Measurements from ENCODE around the gene CCDC27. TPM values are rescaled to one million over a fixed set of nuclear protein-coding genes. Genes with fewer than 3 reads are reported as not detected.

The CCDC27 gene
- total RNA-seq, 1 experiment from 2014 or later, result not detected

DNA sequence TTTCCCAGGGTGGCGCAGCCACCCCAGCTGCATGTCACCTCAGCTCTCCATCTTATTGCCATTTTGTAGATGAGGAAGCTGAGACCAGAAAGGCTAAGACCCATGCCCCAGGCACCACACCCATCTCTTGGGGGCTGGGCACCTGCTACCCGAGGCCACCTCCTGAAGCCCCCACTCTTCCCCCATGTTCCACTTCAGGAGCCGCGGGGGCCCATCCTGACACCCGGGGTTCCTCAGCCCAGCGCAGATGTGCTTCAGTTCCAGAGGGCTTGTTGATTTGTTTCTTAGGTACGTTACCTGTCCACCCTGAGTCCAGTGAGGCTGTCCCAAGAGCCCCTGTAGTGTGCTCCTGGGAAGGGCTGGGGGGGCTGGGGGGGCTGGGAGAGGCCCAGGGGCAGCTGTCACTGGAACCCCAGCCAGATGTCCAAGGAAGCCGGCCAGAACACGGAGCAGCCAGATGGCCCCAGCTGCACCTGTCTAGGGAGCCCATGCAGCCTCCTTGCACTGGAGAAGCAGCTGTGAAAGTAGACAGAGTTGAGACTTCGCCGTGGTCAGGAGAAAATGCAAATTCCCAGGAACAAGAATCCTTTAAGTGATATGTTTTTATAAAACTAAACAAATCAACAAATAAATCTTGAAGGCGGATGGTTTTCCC is 17.1 kb upstream of the CCDC27 start:
- Histone ChIP-seq H3K79me2 (ENCODE audit: low read length) (no peaks in the 10 kb centered on the region), H2AFZ (ENCODE audit: low read length) (no peak overlapping the region), H3K4me2 (ENCODE audit: low read length) (no peak overlapping the region), H3K9ac (ENCODE audit: low read length) (no peak overlapping the region), H3K27me3 (ENCODE audit: low read length) (no peaks in the 10 kb centered on the region), H3K27ac (ENCODE audit: low read length) (no peak overlapping the region), H3K36me3 (ENCODE audit: low read depth, low read length) (peaks cover 28% of the 10 kb centered on the region), H4K20me1 (ENCODE audit: low read length) (no peaks in the 10 kb centered on the region), H3K4me1 (ENCODE audit: insufficient read depth, low read length) (no peaks in the 10 kb centered on the region), H3K9me2 (replicated peaks; ENCODE audit: low read length) (no peaks in the 10 kb centered on the region), H3K4me3 (ENCODE audit: low read length) (no peak overlapping the region), H3F3A (ENCODE audit: low read length, unreplicated experiment) (no peaks in the 10 kb centered on the region), H3K9me3 (ENCODE audit: low read length) (no peaks in the 10 kb centered on the region)
- ATAC-seq (no peak), DNase-seq (no peak)
- CTCF ChIA-PET, result no interaction called here
- no peak for TF ChIP-seq EZH2phosphoT487 (IDR thresholded peaks at IDR 0.05; ENCODE audit: borderline replicate concordance, low read length)
- TF ChIP-seq EZH2 (IDR thresholded peaks at IDR 0.05; ENCODE audit: low read length, unreplicated experiment), result no peak
- TF ChIP-seq, protein P1, sequence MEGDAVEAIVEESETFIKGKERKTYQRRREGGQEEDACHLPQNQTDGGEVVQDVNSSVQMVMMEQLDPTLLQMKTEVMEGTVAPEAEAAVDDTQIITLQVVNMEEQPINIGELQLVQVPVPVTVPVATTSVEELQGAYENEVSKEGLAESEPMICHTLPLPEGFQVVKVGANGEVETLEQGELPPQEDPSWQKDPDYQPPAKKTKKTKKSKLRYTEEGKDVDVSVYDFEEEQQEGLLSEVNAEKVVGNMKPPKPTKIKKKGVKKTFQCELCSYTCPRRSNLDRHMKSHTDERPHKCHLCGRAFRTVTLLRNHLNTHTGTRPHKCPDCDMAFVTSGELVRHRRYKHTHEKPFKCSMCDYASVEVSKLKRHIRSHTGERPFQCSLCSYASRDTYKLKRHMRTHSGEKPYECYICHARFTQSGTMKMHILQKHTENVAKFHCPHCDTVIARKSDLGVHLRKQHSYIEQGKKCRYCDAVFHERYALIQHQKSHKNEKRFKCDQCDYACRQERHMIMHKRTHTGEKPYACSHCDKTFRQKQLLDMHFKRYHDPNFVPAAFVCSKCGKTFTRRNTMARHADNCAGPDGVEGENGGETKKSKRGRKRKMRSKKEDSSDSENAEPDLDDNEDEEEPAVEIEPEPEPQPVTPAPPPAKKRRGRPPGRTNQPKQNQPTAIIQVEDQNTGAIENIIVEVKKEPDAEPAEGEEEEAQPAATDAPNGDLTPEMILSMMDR (conservative IDR thresholded peaks at IDR 0.05; ENCODE audit: low read depth, low read length), result no peak
- BruUV-seq (replicated peaks), result no TSS peak
- intact Hi-C loops (cut with micrococcal nuclease), result no loop called here
- POLR2A ChIA-PET (ENCODE audit: unreplicated experiment), result no interaction called here

DNA sequence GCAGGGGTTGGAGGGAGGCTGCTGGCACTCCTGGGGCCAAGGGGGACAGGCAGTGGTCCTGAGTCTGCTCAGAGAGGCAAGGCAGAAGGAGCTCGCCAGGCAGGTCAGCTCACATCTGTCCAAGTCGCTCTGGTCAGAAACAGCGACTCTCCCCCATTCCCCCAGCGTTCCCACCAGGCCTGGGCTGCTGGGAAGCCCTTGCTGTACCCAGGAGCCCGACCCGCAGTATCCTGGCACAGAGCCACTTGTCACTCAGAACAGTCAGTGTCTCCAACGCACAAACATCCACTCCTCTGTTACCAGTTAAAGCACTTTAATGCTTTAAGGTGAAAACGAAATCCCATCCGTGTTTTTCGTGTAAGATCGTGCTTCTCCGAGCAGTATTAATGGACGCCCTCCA is 16.6 kb upstream of the CCDC27 start:
- POLR2A ChIA-PET (ENCODE audit: unreplicated experiment), result no interaction called here
- Histone ChIP-seq H3K36me3 (ENCODE audit: low read depth, low read length) (peaks cover 28% of the 10 kb centered on the region), H3K9me3 (ENCODE audit: low read length) (no peaks in the 10 kb centered on the region), H3K27ac (ENCODE audit: low read length) (no peak overlapping the region), H4K20me1 (ENCODE audit: low read length) (no peaks in the 10 kb centered on the region), H3K79me2 (ENCODE audit: low read length) (no peaks in the 10 kb centered on the region), H3F3A (ENCODE audit: low read length, unreplicated experiment) (no peaks in the 10 kb centered on the region), H3K4me2 (ENCODE audit: low read length) (no peak overlapping the region), H3K27me3 (ENCODE audit: low read length) (no peaks in the 10 kb centered on the region), H3K4me1 (ENCODE audit: insufficient read depth, low read length) (no peaks in the 10 kb centered on the region), H3K4me3 (ENCODE audit: low read length) (no peak overlapping the region), H3K9me2 (replicated peaks; ENCODE audit: low read length) (no peaks in the 10 kb centered on the region), H2AFZ (ENCODE audit: low read length) (no peak overlapping the region), H3K9ac (ENCODE audit: low read length) (no peak overlapping the region)
- ATAC-seq (no peak), DNase-seq (no peak)
- CTCF ChIA-PET, result no interaction called here
- TF ChIP-seq EZH2phosphoT487 (IDR thresholded peaks at IDR 0.05; ENCODE audit: borderline replicate concordance, low read length) (no peak), EZH2 (IDR thresholded peaks at IDR 0.05; ENCODE audit: low read length, unreplicated experiment) (no peak)
- TF ChIP-seq, protein P1 (conservative IDR thresholded peaks at IDR 0.05; ENCODE audit: low read depth, low read length), result no peak
- no TSS peak for BruUV-seq (replicated peaks)
- intact Hi-C loops (cut with micrococcal nuclease), result no loop called here

DNA sequence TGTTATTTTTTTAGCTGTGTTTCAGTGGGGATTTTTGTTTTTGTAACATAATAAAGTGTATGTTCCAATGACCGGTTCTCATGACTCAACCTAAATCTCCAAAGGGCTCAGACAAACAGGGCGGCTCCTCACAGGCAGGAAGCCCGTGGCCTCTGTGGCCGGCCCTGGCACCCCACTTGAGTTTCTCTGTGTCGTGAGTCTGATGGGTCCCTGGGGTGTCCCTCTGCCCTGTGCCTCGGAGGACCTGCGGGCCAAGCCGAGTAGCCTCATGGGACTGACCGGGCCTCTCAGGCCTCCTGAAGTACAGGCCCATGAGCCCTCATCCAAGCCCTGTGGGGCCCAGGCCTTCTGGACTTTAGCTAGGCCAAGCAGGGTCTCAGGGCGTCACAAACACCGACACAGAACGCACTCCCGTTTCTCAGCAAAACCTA is 16.1 kb upstream of the CCDC27 start:
- DNase-seq, result no peak
- Histone ChIP-seq H4K20me1 (ENCODE audit: low read length) (no peaks in the 10 kb centered on the region), H3K27me3 (ENCODE audit: low read length) (no peaks in the 10 kb centered on the region), H2AFZ (ENCODE audit: low read length) (no peak overlapping the region), H3F3A (ENCODE audit: low read length, unreplicated experiment) (no peaks in the 10 kb centered on the region), H3K9me3 (ENCODE audit: low read length) (no peaks in the 10 kb centered on the region), H3K79me2 (ENCODE audit: low read length) (no peaks in the 10 kb centered on the region), H3K4me1 (ENCODE audit: insufficient read depth, low read length) (no peaks in the 10 kb centered on the region), H3K9ac (ENCODE audit: low read length) (no peak overlapping the region), H3K4me3 (ENCODE audit: low read length) (no peak overlapping the region), H3K27ac (ENCODE audit: low read length) (no peak overlapping the region), H3K4me2 (ENCODE audit: low read length) (no peak overlapping the region), H3K36me3 (ENCODE audit: low read depth, low read length) (peaks cover 28% of the 10 kb centered on the region), H3K9me2 (replicated peaks; ENCODE audit: low read length) (no peaks in the 10 kb centered on the region)
- BruUV-seq (replicated peaks), result no TSS peak
- TF ChIP-seq EZH2phosphoT487 (IDR thresholded peaks at IDR 0.05; ENCODE audit: borderline replicate concordance, low read length) (no peak), EZH2 (IDR thresholded peaks at IDR 0.05; ENCODE audit: low read length, unreplicated experiment) (no peak)
- TF ChIP-seq, protein P1 (conservative IDR thresholded peaks at IDR 0.05; ENCODE audit: low read depth, low read length), result no peak
- POLR2A ChIA-PET (ENCODE audit: unreplicated experiment), result no interaction called here
- intact Hi-C loops (cut with micrococcal nuclease), result no loop called here
- ATAC-seq, result no peak
- CTCF ChIA-PET, result no interaction called here
